Kidney (tissue), 14 donors: ENCODE data around the gene RFPL1. TPM values are rescaled to one million over a fixed set of nuclear protein-coding genes. Genes with fewer than 3 reads are reported as not detected.

Experiments
- DNase-seq, 5 donors: peaks; one replicate each; pipeline ENCODE4 v3.0.0-alpha.2; 2013 to 2020
- FAIRE-seq: peaks from 2 replicates; lab custom pipeline; 2012; peaks lifted over from hg19 to GRCh38; lab: Jason Lieb, UNC
- H3K27ac ChIP-seq, 2 donors: one replicate each; pipeline ENCODE4 v1.7.0; 2013; ENCODE audit warnings: low read depth in 2 of 2, low read length in 2 of 2, inconsistent platforms in 1 of 2
- H3K27me3 ChIP-seq: one replicate; pipeline ENCODE4 v1.7.1; 2013; ENCODE audit warnings: low read length, inconsistent platforms; ENCODE audit not compliant: control insufficient read depth, insufficient read depth
- H3K36me3 ChIP-seq, 3 donors: one replicate each; pipeline versions ENCODE4 v1.7.0 to v1.7.1; 2013; ENCODE audit warnings: low read length in 3 of 3, control low read depth in 1 of 3, inconsistent platforms in 1 of 3; ENCODE audit not compliant: insufficient read depth in 3 of 3, control insufficient read depth in 2 of 3
- H3K4me1 ChIP-seq, 3 donors: one replicate each; pipeline versions ENCODE4 v1.7.0 to v1.7.1; 2013; ENCODE audit warnings: low read length in 3 of 3, inconsistent platforms in 1 of 3, low read depth in 1 of 3; ENCODE audit not compliant: control insufficient read depth in 2 of 3, insufficient read depth in 2 of 3
- H3K4me3 ChIP-seq, 3 donors: one replicate each; pipeline versions ENCODE4 v1.7.0 to v1.8.1; 2013; ENCODE audit warnings: low read length in 3 of 3, control low read depth in 1 of 3, inconsistent platforms in 1 of 3
- H3K9ac ChIP-seq, 3 donors: one replicate each; pipeline versions ENCODE4 v1.7.0 to v1.7.1; 2013; ENCODE audit warnings: low read length in 3 of 3, control low read depth in 1 of 3, inconsistent platforms in 1 of 3
- H3K9me3 ChIP-seq, 3 donors: one replicate each; pipeline versions ENCODE4 v1.7.0 to v1.7.1; 2013; ENCODE audit warnings: low read length in 3 of 3, control low read depth in 1 of 3, inconsistent platforms in 1 of 3; ENCODE audit not compliant: control insufficient read depth in 2 of 3, insufficient read depth in 1 of 3
- CTCF ChIP-seq: IDR thresholded peaks from 3 replicates; pipeline ENCODE4 v1.5.1; 2012; ENCODE audit warnings: mild to moderate bottlenecking, moderate library complexity, borderline replicate concordance; ENCODE audit not compliant: insufficient read depth; ENCODE audit errors: extremely low read depth
- intact Hi-C: fragments of 100-400 bp; cut with DNase I; formaldehyde crosslinking; loops from one replicate; pipeline ENCODE4 v1.11.1; 2022
- polyA plus RNA-seq: library from polyadenylated mRNA; stranded (reverse); fragments of 350-450 nt; fragmentation: Illumina TruSeq; extraction: RNeasy Lipid Tissue Mini Kit (QIAGEN cat#74804); gene quantifications from one replicate; pipeline ENCODE4 v1.2.3, GENCODE V29; 2014; ENCODE audit warnings: low read depth, low replicate concordance; ENCODE audit not compliant: insufficient read depth
- total RNA-seq: library from RNA; stranded (reverse); fragmentation: NEBNext Ultra II Directional; extraction: Animal tissue kit (Norgen Biotek cat#: 25700); gene quantifications from one replicate; pipeline ENCODE4 v1.2.1, GENCODE V29; 2021
- donor health status: control.
- donor health status: control.
- donor health status: control.
- donor health status: control.
- donor health status: control.
- donor health status: DM: yes; HTN: yes; CAD: no.
- donor health status: Normal renal cell carcinoma (clear cell type).

RFPL1 gene
- total and polyA plus RNA-seq, 2 donors from 2014 or later, result not detected

GRCh38 chr22:29479417-29480261 lies 41.3 kb downstream of the RFPL1 start, which contains the start of gene NEFH:
Gene NEFH (plus strand): TSS chr22:29480218. CDS start chr22:29480263, 45 bp downstream.
- peaks cover 4% of the 10 kb centered on the region for H3K27me3 ChIP-seq
- peak in 1 of 5 donors; percentile 51 for DNase-seq
- H3K4me1 ChIP-seq, result peaks cover 0 to 12% (median 0%) of the 10 kb centered on the region in 3 donors
- TF ChIP-seq CTCF, result no peak
- no peak within 1 kb of the TSS for H3K9ac ChIP-seq
- no peaks in the 10 kb centered on the region for H3K9me3 ChIP-seq
- H3K27ac ChIP-seq, result no peak within 1 kb of the TSS
- H3K4me3 ChIP-seq, result peak within 1 kb of the TSS in 1 of 3 donors; percentile 5
- intact Hi-C loops, result no loop called here
- no peaks in the 10 kb centered on the region for H3K36me3 ChIP-seq
- FAIRE-seq, result no peak

- Histone ChIP-seq H3K4me1 (peaks cover 0 to 12% (median 0%) of the 10 kb centered on the region in 3 donors), H3K4me3 (peak overlapping the region in 1 of 3 donors; percentile 5), H3K36me3 (no peaks in the 10 kb centered on the region), H3K9ac (no peak overlapping the region), H3K27ac (no peak overlapping the region), H3K9me3 (no peaks in the 10 kb centered on the region), H3K27me3 (peaks cover 4% of the 10 kb centered on the region)
- intact Hi-C loops, result no loop called here
- DNase-seq (no peak), FAIRE-seq (no peak)
- no peak for TF ChIP-seq CTCF
Measured at GRCh38 chr22:29480262-29480511, 41.8 kb downstream of the RFPL1 start.

GRCh38 chr22:29480512-29481264 lies 42.3 kb downstream of the RFPL1 start:
- Histone ChIP-seq H3K9me3 (no peaks in the 10 kb centered on the region), H3K36me3 (no peaks in the 10 kb centered on the region), H3K9ac (no peak overlapping the region), H3K4me1 (peaks cover 0 to 12% (median 0%) of the 10 kb centered on the region in 3 donors), H3K27me3 (peaks cover 4% of the 10 kb centered on the region), H3K4me3 (peak overlapping the region in 1 of 3 donors; percentile 5), H3K27ac (no peak overlapping the region)
- DNase-seq (peak in 4 of 5 donors; percentile 62 to 85 (median 74)), FAIRE-seq (no peak)
- TF ChIP-seq CTCF, result no peak
- intact Hi-C loops, result no loop called here
